ENCODE data around the gene ASB9.

DNA sequence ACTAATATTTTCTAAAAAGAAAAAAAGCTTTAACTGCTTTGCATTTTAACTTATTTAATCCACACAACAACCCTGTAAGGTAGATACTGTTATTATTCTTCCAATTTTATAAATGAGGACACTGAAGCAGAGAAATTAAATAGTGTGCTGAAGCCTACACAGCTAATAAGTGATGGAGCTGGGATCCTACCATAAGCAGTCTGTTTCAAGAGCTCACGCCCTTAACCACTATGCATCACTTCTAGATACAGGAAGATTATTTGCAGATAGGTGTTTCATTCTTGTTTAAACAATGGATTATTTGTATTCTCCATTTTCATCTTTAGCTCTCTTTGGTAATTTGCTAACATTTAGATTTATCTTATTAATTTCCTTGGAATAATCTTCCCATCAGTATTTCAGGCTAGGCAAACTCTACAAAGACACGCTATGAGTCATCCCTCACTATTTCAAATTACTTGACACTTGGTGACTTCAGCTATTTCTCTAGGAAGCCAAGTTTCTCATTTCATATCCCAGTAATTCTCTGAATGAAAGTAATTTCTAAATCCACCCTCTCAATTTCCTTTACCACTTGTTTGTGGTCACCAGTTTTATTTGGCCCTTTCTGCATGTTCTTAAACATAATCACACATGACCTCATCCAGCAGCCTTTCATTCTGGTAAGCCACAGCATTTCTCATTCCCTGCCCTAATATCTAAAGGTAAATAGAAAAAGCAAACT, 67.3 kb downstream of the ASB9 start:
- TF ChIP-seq, protein P1, sequence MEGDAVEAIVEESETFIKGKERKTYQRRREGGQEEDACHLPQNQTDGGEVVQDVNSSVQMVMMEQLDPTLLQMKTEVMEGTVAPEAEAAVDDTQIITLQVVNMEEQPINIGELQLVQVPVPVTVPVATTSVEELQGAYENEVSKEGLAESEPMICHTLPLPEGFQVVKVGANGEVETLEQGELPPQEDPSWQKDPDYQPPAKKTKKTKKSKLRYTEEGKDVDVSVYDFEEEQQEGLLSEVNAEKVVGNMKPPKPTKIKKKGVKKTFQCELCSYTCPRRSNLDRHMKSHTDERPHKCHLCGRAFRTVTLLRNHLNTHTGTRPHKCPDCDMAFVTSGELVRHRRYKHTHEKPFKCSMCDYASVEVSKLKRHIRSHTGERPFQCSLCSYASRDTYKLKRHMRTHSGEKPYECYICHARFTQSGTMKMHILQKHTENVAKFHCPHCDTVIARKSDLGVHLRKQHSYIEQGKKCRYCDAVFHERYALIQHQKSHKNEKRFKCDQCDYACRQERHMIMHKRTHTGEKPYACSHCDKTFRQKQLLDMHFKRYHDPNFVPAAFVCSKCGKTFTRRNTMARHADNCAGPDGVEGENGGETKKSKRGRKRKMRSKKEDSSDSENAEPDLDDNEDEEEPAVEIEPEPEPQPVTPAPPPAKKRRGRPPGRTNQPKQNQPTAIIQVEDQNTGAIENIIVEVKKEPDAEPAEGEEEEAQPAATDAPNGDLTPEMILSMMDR (IDR thresholded peaks at IDR 0.05) = no peak
- no peak for TF ChIP-seq POLR2A (IDR thresholded peaks at IDR 0.05)
